ENCODE results near the gene SIVA1.

The SIVA1 gene

DNA sequence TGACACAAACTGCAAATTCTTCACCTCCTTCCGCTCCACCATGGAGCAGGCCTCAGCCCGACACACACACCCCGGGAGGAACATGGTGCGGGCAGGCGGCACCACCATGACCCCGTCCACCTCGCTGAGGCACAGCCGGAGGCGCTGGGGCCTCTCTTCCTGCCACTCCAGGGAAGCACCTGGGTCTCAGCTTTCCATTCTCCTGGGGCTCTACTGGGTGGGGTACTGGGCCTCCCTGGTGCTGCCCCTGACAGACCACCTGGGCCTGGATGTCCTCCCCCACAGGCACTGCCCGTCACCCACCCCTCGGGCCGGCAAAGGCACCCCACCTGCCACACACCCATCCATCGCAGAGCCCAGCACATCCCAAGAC lies 32.7 kb downstream of the SIVA1 start:
- no peak for DNase-seq

GRCh38 chr14:104786091-104786586 lies 33.2 kb downstream of the SIVA1 start:
- DNase-seq: no peak

GRCh38 chr14:104786726-104787675 lies 34.1 kb downstream of the SIVA1 start:
- DNase-seq: no peak

GRCh38 chr14:104787736-104788135 lies 34.8 kb downstream of the SIVA1 start:
- DNase-seq: no peak

- DNase-seq: no peak
Observed at GRCh38 chr14:104788161-104788818, 35.3 kb downstream of the SIVA1 start.

DNA sequence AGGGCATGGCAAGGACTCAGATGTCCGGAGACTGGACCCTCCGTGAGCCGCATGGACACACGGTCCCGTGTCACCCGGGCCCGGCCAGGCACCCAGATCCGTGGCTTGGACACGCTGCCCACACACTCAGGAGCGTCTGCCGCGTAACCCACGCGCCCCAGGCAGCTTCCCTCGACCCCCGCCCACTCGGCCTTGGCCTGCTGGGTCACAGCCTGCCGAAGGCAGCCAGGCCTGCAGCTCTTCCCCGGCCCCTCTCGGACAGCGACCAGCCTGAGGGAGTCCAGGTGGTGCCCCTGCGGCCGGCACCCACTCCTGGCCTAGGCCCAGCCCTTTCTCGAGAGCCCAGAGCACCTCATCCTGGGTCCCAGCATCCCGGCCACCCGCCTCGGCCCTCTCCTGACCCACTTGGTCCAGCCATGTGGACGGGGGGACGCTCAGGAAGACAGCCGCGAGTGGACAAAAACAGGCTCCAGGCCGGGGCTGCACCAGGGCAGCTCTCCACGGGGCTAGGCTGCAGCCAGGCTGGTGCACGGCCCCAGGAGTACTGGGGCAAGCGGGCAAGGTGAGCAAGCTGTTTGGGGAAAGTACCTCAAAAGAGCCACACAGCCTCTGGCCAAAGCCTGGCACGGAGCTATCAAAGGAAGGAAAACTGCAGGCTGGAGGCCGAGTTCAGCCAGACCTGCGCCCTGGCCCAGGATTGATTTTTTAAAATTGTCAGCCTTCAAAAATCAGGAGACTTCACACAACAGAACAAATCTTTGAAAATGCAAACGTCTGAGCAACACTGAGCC lies 36.1 kb downstream of the SIVA1 start:
- DNase-seq: no peak

DNA sequence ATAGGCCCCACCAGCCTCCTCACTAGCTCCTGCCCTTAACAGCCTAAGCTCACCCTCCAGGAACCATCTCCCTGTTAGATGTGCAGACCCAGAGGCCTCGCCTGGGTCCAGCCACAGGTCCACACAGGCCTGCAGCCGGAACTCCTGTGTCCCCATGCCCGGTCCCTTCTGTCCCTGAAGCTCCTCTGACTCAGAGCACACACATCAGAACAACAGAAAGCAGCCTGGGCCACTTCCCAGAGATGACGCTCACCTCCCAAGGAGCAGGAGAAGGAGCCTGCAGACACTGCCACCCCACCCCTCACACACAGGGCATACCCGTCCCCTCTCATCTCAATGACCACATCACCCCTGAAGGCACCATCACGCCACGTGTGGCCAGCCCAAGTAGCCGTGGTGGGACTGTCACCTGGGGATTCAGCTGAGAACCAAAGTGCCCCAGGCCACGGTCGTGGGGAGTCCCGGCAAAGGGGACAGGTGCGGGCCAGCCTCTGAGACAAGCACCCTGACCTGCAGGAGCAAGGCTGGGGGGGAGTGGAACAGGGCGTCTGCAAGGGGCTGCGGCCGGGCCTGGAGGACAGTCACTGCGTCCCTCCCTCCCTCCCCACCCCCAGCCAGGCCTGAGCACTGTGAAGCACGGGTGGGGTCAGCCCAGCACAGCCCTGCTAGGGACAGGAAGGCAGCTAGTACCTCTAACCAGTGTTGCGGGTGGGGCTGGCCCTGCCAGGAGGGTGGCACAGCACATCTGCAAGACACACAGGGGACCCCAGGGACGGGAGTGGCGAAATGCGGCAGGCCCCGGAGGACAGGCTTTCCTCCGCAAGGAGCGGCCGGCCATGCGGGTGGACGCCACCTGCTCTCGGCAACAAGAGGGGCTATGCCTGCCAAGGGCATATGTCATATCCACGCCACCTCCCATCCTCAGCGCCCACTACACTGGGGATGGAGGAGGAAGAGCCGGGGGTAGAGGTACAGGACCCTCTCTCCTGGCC lies 37.1 kb downstream of the SIVA1 start:
- DNase-seq: no peak

DNA sequence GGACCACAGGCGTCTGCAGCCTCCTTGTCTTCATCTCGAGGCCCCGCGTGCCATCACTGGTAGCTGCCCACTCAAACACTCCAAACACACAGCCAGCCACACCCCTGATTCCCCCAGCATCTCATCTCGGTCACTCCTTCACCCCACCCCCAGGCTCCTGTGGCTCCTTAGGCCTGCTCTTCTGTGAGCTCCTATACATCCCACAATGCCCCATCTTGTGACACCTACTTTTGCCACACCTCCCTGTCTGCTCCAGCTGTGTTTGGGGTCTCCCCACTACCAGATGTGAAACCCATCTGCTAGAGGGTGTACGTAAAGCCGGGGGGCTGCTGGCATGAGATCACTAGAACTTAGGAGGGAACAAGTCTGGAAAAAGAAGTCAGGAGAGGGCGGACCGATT lies 38.5 kb downstream of the SIVA1 start:
- DNase-seq: no peak

DNA sequence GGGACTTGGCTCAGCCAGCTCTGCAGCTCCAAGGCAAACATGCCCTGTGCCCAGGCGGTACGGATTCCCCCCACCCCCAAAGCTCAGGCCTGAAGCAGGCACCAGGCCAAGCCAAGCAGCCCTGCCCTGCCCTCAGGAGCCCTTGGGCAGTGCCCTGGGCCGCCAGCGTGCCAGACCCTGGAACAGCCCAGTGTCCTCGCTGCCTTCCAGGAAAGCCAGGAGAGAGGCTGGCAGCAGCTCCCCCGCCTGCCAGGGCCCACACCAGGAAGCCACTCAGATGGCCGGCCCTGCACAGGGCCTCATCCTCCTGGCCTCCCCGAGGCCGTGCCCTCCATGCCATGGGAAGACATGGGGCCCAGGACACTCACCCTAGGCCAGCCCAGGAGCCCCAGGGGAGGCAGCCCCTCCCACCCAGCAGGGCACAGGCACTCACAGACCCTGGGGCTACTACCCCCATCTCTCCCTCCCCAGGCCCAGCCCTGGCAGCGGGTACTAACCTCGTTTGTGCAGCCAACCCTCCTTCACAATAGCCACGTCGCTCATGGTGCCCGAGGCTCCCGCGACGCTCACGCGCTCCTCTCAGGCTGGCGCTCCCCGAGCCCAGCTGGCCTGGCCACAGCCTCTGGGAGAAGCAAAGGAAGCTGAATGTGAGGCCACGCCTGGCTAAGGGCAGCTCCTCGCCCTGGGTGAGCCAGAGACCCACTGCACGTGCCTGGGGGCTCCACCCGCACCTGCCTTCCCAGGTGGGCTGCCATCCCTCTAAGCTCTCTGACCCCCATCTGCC lies 39.3 kb downstream of the SIVA1 start:
- no peak for DNase-seq

- DNase-seq: no peak
Observed at GRCh38 chr14:104792945-104793702, 40.2 kb downstream of the SIVA1 start.

- DNase-seq: no peak
Observed at GRCh38 chr14:104793703-104793959, 40.7 kb downstream of the SIVA1 start.

GRCh38 chr14:104794099-104794498 lies 41.2 kb downstream of the SIVA1 start:
- peak; percentile 36 to 54 for DNase-seq

GRCh38 chr14:104794631-104794992 lies 41.7 kb downstream of the SIVA1 start:
- DNase-seq: no peak

DNA sequence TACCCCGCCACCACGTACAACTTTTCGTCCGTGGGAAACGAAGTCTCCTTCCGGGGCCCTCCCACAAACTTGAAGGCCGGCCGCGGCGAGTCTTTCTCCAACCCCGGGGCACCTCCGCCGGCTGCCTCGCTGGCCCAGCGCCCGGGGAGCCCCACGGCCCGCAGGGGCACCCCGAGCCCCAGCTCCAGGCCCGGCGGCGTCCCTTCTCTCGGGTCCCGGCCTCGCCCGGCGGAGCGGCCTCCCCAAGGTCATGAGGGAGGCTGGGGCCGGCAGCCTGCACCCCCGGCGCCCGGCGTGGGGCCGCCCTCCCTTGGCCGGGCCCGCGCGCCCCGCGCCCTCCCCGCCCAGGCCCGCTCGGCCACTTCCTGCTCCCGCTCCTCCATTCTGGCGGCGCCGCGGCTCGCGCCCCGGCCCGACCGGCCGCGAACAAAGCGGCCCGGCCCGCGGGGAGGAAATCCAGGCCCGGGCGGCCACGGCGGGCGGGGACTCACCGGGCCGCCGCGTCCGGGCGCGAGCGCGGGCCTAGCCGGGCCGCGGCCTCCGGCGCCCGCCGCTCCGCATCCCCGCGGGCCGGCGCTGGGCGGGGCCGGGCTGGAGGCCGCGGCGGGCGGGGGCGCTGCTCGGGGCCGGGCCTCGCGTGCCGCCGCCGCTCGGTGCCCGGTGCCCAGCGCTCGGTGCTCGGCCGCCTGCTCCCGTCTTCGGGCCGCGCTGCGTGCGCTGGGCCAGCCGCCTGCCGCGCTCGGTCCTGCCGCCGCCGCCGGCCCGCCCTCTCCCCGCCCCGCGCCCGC lies 42.2 kb downstream of the SIVA1 start, which contains the start of gene AKT1:
TSS of gene AKT1 (minus strand) at position 756 of the 788 bp plus-strand sequence. CDS start 3,105 bp downstream, outside the sequence.
- no peak for DNase-seq

- peak in 1 of 2 experiments; percentile 61 for DNase-seq
Observed at GRCh38 chr14:104795781-104796686, 43.1 kb downstream of the SIVA1 start.

- no peak for DNase-seq
Observed at GRCh38 chr14:104796687-104797081, 43.7 kb downstream of the SIVA1 start.

DNA sequence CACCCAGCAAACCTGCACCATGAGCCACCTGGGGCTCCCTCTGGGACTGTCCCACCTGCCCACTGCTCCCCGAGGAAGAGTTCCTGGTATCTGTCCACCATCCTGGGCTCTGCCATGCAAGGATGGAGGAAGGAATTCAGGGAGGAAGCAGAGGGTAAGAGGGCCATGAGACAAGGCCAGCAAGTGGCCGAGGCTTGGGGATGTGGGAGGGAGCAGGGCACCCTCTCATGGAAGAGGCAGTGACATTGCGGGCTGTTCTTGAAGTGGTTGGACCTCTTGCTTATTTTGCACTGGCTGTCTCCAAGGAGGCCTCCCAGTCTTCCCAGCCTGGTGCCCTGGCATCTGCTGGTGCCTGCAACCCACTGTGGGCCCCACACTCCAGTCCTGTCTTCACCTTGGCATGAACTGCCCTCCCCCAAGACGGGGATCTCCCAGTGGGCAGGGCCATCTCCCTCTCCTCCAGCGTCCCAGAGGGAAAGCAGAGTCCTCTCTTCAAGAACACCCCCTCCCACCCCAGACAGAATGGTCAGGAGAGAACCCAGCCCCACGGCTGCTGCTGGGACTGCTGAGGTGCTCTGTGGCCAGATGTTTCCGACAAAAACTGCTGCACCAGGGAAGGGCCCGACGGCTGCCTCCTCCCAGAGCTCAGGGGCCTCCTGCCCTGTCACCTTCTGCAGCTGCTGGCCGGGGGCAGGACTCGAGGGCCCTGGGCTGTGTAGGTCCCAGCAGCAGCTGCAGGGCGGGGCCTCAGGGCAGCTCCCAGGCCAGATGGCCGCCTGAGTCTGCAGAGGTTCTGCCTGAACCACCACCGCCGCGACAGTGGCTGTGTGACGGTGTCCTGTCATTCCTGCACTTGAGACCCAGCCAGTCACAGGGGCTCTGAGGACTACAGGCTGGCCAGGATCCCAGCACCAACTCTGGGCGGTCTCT lies 44.4 kb downstream of the SIVA1 start:
- DNase-seq: no peak

Data from NCI-H446 (cell line).